Mucosa of descending colon (tissue), 3 donors: ENCODE measurements around the gene ATG13. TPM values are rescaled to one million over a fixed set of nuclear protein-coding genes. Genes with fewer than 3 reads are reported as not detected.

Experiments used
- ATAC-seq: fragments of 200-7000 bp; cut with Tn5 transposase; one replicate; pipeline ENCODE4 v1.9.1; 2020; ENCODE audit warnings: mild to moderate bottlenecking, moderate library complexity
- DNase-seq, 3 donors: peaks; one replicate each; pipeline ENCODE4 v3.0.0-alpha.2; 2020
- H3K36me3 ChIP-seq: fragments of 200-600 bp; one replicate; pipeline ENCODE4 v1.8.0; 2021; ENCODE audit warnings: low read depth, mild to moderate bottlenecking
- H3K4me1 ChIP-seq: fragments of 200-600 bp; one replicate; pipeline ENCODE4 v1.8.0; 2021; ENCODE audit warnings: low read depth, mild to moderate bottlenecking
- H3K4me3 ChIP-seq: fragments of 200-600 bp; one replicate; pipeline ENCODE4 v1.8.0; 2021; ENCODE audit warnings: mild to moderate bottlenecking
- H3K9me3 ChIP-seq: fragments of 200-600 bp; one replicate; pipeline ENCODE4 v1.8.0; 2021; ENCODE audit warnings: mild to moderate bottlenecking
- CTCF ChIP-seq: fragments of 200-600 bp; IDR thresholded peaks from one replicate; pipeline ENCODE4 v1.8.0; 2022; ENCODE audit warnings: antibody characterized with exemption, mild to moderate bottlenecking
- intact Hi-C, 2 donors: fragments of 100-400 bp; cut with DNase I in 1 of 2; cut with micrococcal nuclease in 1 of 2; formaldehyde crosslinking; loops; one replicate each; pipeline versions ENCODE4 v1.11.0 to v1.11.1; 2022; cut with DNase I, micrococcal nuclease
- total RNA-seq, 3 donors: library from RNA; stranded (reverse); fragmentation: NEBNext Ultra II Directional in 2 of 3; extraction: Animal tissue kit (Norgen Biotek cat#: 25700) in 2 of 3; gene quantifications; one replicate each; pipeline versions ENCODE4 v1.2.1 to v1.2.4, GENCODE V29; 2021 to 2023
- donor health status: DM: no; HTN: no; CAD: no; lungs with moderate emphysema.
- donor health status: DM: no; HTN: no; CAD: no.
- donor health status: DM: no; HTN: yes; CAD: no.

ATG13 gene
- total RNA-seq, 3 donors from 2014 or later = 61.6 to 81.4 (median 62.3) TPM

- no peak for TF ChIP-seq CTCF
- H3K4me3 ChIP-seq = no peak overlapping the region
- no peak for DNase-seq
- peaks cover 5% of the 10 kb centered on the region for H3K36me3 ChIP-seq
- no peaks in the 10 kb centered on the region for H3K4me1 ChIP-seq
- ATAC-seq = no peak
- intact Hi-C loops = no loop called here
- H3K9me3 ChIP-seq = no peaks in the 10 kb centered on the region
Observed at GRCh38 chr11:46663277-46663940, 46.1 kb downstream of the ATG13 start.

GRCh38 chr11:46664612-46665011 is 47.3 kb downstream of the ATG13 start:
- no peak for TF ChIP-seq CTCF
- no peak for DNase-seq
- H3K4me1 ChIP-seq = no peaks in the 10 kb centered on the region
- intact Hi-C loops = no loop called here
- ATAC-seq = no peak
- peaks cover 5% of the 10 kb centered on the region for H3K36me3 ChIP-seq
- no peak overlapping the region for H3K4me3 ChIP-seq
- no peaks in the 10 kb centered on the region for H3K9me3 ChIP-seq

GRCh38 chr11:46665356-46665755 is 48.0 kb downstream of the ATG13 start:
- DNase-seq (no peak), ATAC-seq (no peak)
- H3K4me1 ChIP-seq = no peaks in the 10 kb centered on the region
- H3K4me3 ChIP-seq = no peak overlapping the region
- H3K9me3 ChIP-seq = no peaks in the 10 kb centered on the region
- intact Hi-C loops = no loop called here
- H3K36me3 ChIP-seq = peaks cover 5% of the 10 kb centered on the region
- TF ChIP-seq CTCF = no peak

GRCh38 chr11:46666516-46666915 is 49.2 kb downstream of the ATG13 start:
- intact Hi-C loops = no loop called here
- Histone ChIP-seq H3K36me3 (peaks cover 11% of the 10 kb centered on the region), H3K9me3 (no peaks in the 10 kb centered on the region), H3K4me3 (no peak overlapping the region), H3K4me1 (no peaks in the 10 kb centered on the region)
- DNase-seq = no peak
- TF ChIP-seq CTCF = no peak
- ATAC-seq = no peak

- H3K4me3 ChIP-seq = no peak overlapping the region
- intact Hi-C loops = no loop called here
- peaks cover 11% of the 10 kb centered on the region for H3K36me3 ChIP-seq
- no peaks in the 10 kb centered on the region for H3K4me1 ChIP-seq
- no peak for DNase-seq
- ATAC-seq = no peak
- no peaks in the 10 kb centered on the region for H3K9me3 ChIP-seq
- TF ChIP-seq CTCF = no peak
Observed at GRCh38 chr11:46667043-46667481, 49.7 kb downstream of the ATG13 start.
